ENCODE data around the gene MTREX. TPM values are rescaled to one million over a fixed set of nuclear protein-coding genes. Genes with fewer than 3 reads are reported as not detected.

The MTREX gene
- total and polyA plus RNA-seq, 4 donors = 10.0 to 43.8 (median 23.7) TPM

GRCh38 chr5:55331321-55331720 lies 23.5 kb downstream of the MTREX start:
- Histone ChIP-seq H3K9me3 (ENCODE audit: control insufficient read depth in 4 of 4, low read length in 3 of 4) (no peaks in the 10 kb centered on the region), H3K4me3 (ENCODE audit: low read depth in 1 of 3, low read length in 3 of 3) (no peak overlapping the region), H3K27ac (ENCODE audit: low read depth in 1 of 2, low read length in 2 of 2) (no peak overlapping the region), H3K9ac (ENCODE audit: low read depth in 1 of 2, low read length in 2 of 2) (no peak overlapping the region), H3K36me3 (ENCODE audit: control insufficient read depth in 4 of 4, insufficient read depth in 3 of 4, low read depth in 1 of 4, low read length in 3 of 4) (peaks cover 0 to 13% (median 8%) of the 10 kb centered on the region in 4 donors), H3K4me1 (ENCODE audit: control insufficient read depth in 4 of 4, insufficient read depth in 4 of 4, low read length in 3 of 4) (no peaks in the 10 kb centered on the region), H3K27me3 (ENCODE audit: control insufficient read depth in 4 of 4, insufficient read depth in 4 of 4, low read length in 3 of 4) (no peaks in the 10 kb centered on the region)
- no peak for DNase-seq (ENCODE audit: low spot score)
- 94% methylated on average over 3 of the region's 3 CpGs for WGBS
- TF ChIP-seq YY1 (IDR thresholded peaks at IDR 0.05) = no peak
- no peak for TF ChIP-seq TAF1 (conservative IDR thresholded peaks at IDR 0.05)
- TF ChIP-seq GABPA (IDR thresholded peaks at IDR 0.05 in 1 of 2, conservative IDR thresholded peaks at IDR 0.05 in 1 of 2) = no peak
- TF ChIP-seq FOXA2 (IDR thresholded peaks at IDR 0.05) = no peak
- TF ChIP-seq HNF4G (IDR thresholded peaks at IDR 0.05) = no peak
- TF ChIP-seq SP1 (IDR thresholded peaks at IDR 0.05) = no peak
- TF ChIP-seq FOXA1 (IDR thresholded peaks at IDR 0.05) = no peak
- no peak for TF ChIP-seq JUND (IDR thresholded peaks at IDR 0.05)
- no peak for TF ChIP-seq HNF4A (conservative IDR thresholded peaks at IDR 0.05)
- no peak for TF ChIP-seq ZBTB33 (IDR thresholded peaks at IDR 0.05)
- no peak for TF ChIP-seq MAX (IDR thresholded peaks at IDR 0.05)
- TF ChIP-seq CTCF (IDR thresholded peaks at IDR 0.05; ENCODE audit: low read depth, low read length, missing input control) = no peak
- TF ChIP-seq RXRA (IDR thresholded peaks at IDR 0.05) = no peak
- no peak for TF ChIP-seq EGR1 (IDR thresholded peaks at IDR 0.05; ENCODE audit: low read depth in 2 of 2)
- TF ChIP-seq RAD21 (IDR thresholded peaks at IDR 0.05) = no peak
- TF ChIP-seq NR2F2 (IDR thresholded peaks at IDR 0.05) = no peak
- TF ChIP-seq ATF3 (IDR thresholded peaks at IDR 0.05) = no peak
- TF ChIP-seq REST (IDR thresholded peaks at IDR 0.05) = no peak

Measured in liver (tissue), 9 donors.